H9 (cell line): ENCODE measurements around the gene KRT34. TPM values are rescaled to one million over a fixed set of nuclear protein-coding genes. Genes with fewer than 3 reads are reported as not detected.

ENCODE experiments used
- DNase-seq: peaks from one replicate; pipeline ENCODE4 v3.0.0-alpha.2; 2017
- H2AFZ ChIP-seq: one replicate; pipeline ENCODE4 v1.6.1; 2013; ENCODE audit warnings: mild to moderate bottlenecking, low read length, control low read depth, moderate library complexity
- H2AK5ac ChIP-seq: 2 replicates; pipeline ENCODE4 v1.6.1; 2013; ENCODE audit warnings: low read length, control low read depth, mixed read lengths; ENCODE audit not compliant: insufficient read length
- H2BK120ac ChIP-seq: one replicate; pipeline ENCODE4 v1.6.1; 2013; ENCODE audit warnings: low read depth, mild to moderate bottlenecking, low read length, control low read depth, inconsistent platforms; ENCODE audit not compliant: poor library complexity, severe bottlenecking
- H2BK12ac ChIP-seq: 2 replicates; pipeline ENCODE4 v1.6.1; 2013; ENCODE audit warnings: low read length, control low read depth, mixed read lengths, low read depth; ENCODE audit not compliant: insufficient read length
- H2BK15ac ChIP-seq: 2 replicates; pipeline ENCODE4 v1.6.1; 2013; ENCODE audit warnings: low read depth, low read length, control low read depth
- H2BK20ac ChIP-seq: one replicate; pipeline ENCODE4 v1.6.1; 2013; ENCODE audit warnings: low read depth, mild to moderate bottlenecking, low read length, control low read depth, inconsistent platforms; ENCODE audit not compliant: poor library complexity, severe bottlenecking
- H2BK5ac ChIP-seq: 2 replicates; pipeline ENCODE4 v1.6.1; 2013; ENCODE audit warnings: low read length, control low read depth, mixed read lengths; ENCODE audit not compliant: insufficient read length
- H3K14ac ChIP-seq: 2 replicates; pipeline ENCODE4 v1.6.1; 2013; ENCODE audit warnings: low read length, control low read depth; ENCODE audit not compliant: insufficient read depth
- H3K18ac ChIP-seq: 2 replicates; pipeline ENCODE4 v1.6.1; 2013; ENCODE audit warnings: low read depth, mild to moderate bottlenecking, mixed read lengths, low read length, control low read depth; ENCODE audit not compliant: insufficient read length
- H3K23ac ChIP-seq: 2 replicates; pipeline ENCODE4 v1.6.1; 2013; ENCODE audit warnings: low read length, control low read depth, mixed read lengths, low read depth; ENCODE audit not compliant: insufficient read length
- H3K23me2 ChIP-seq: 2 replicates; pipeline ENCODE4 v1.6.1; 2013; ENCODE audit warnings: low read depth, mild to moderate bottlenecking, mixed read lengths, low read length, control low read depth; ENCODE audit not compliant: insufficient read length, poor library complexity, severe bottlenecking
- H3K27ac ChIP-seq: 2 replicates; pipeline ENCODE4 v1.5.1; 2013; ENCODE audit warnings: low read length, control low read depth, mixed read lengths, low read depth; ENCODE audit not compliant: insufficient read length
- H3K27me3 ChIP-seq: 2 replicates; pipeline ENCODE4 v1.6.1; 2013; ENCODE audit warnings: low read length, control low read depth, inconsistent platforms; ENCODE audit not compliant: insufficient read depth
- H3K4ac ChIP-seq: 2 replicates; pipeline ENCODE4 v1.6.1; 2013; ENCODE audit warnings: low read depth, mild to moderate bottlenecking, control low read depth, inconsistent platforms, low read length, moderate library complexity
- H3K4me1 ChIP-seq: 2 replicates; pipeline ENCODE4 v1.6.1; 2013; ENCODE audit warnings: low read length, control low read depth, inconsistent platforms; ENCODE audit not compliant: insufficient read depth
- H3K4me2 ChIP-seq: 2 replicates; pipeline ENCODE4 v1.6.1; 2013; ENCODE audit warnings: low read length, control low read depth, mixed read lengths; ENCODE audit not compliant: insufficient read length, insufficient read depth
- H3K56ac ChIP-seq: 2 replicates; pipeline ENCODE4 v1.6.1; 2013; ENCODE audit warnings: low read depth, mild to moderate bottlenecking, mixed read lengths, low read length, control low read depth; ENCODE audit not compliant: insufficient read length
- H3K79me1 ChIP-seq: 2 replicates; pipeline ENCODE4 v1.6.1; 2013; ENCODE audit warnings: low read depth, mild to moderate bottlenecking, moderate library complexity, low read length, control low read depth, inconsistent platforms; ENCODE audit not compliant: insufficient read depth, poor library complexity, severe bottlenecking
- H3K79me2 ChIP-seq: 2 replicates; pipeline ENCODE4 v1.6.1; 2013; ENCODE audit warnings: low read length, control low read depth, inconsistent platforms; ENCODE audit not compliant: insufficient read depth
- H3K9ac ChIP-seq: 2 replicates; pipeline ENCODE4 v1.6.1; 2013; ENCODE audit warnings: low read length, control low read depth, mixed read lengths; ENCODE audit not compliant: insufficient read length; ENCODE audit errors: extremely low read depth
- H3K9me3 ChIP-seq: one replicate; pipeline ENCODE4 v1.6.1; 2013; ENCODE audit warnings: low read depth, low read length, inconsistent platforms; ENCODE audit not compliant: control insufficient read depth
- H3T11ph ChIP-seq: one replicate; pipeline ENCODE4 v1.6.1; 2013; ENCODE audit warnings: mild to moderate bottlenecking, low read length, control low read depth, inconsistent platforms
- H4K20me1 ChIP-seq: one replicate; pipeline ENCODE4 v1.6.1; 2013; ENCODE audit not compliant: control insufficient read depth, insufficient read length, insufficient read depth
- H4K5ac ChIP-seq: 2 replicates; pipeline ENCODE4 v1.6.1; 2013; ENCODE audit warnings: low read depth, mild to moderate bottlenecking, mixed read lengths, low read length, control low read depth; ENCODE audit not compliant: insufficient read length
- H4K8ac ChIP-seq: replicated peaks from 2 replicates; pipeline ENCODE4 v1.6.1; 2013; ENCODE audit warnings: low read length, control low read depth, mixed read lengths, low read depth; ENCODE audit not compliant: insufficient read length
- H4K91ac ChIP-seq: 2 replicates; pipeline ENCODE4 v1.6.1; 2013; ENCODE audit warnings: low read depth, mild to moderate bottlenecking, moderate library complexity, mixed read lengths, low read length, control low read depth; ENCODE audit not compliant: insufficient read length
- H3K27ac Mint-ChIP-seq, 3 experiments: 2 replicates in 2 of 3; 3 replicates in 1 of 3; pipeline ENCODE4 v1.8.0; 2020 to 2021; ENCODE audit warnings: mixed read lengths in 3 of 3, mild to moderate bottlenecking in 1 of 3, moderate library complexity in 1 of 3
- H3K27me3 Mint-ChIP-seq: 2 replicates; pipeline ENCODE4 v1.8.0; 2021; ENCODE audit warnings: low read depth, mild to moderate bottlenecking, moderate library complexity, mixed read lengths
- H3K36me3 Mint-ChIP-seq, 3 experiments: 2 replicates in 2 of 3; 3 replicates in 1 of 3; pipeline ENCODE4 v1.8.0; 2020 to 2021; ENCODE audit warnings: low read depth in 3 of 3, mixed read lengths in 3 of 3; ENCODE audit not compliant: insufficient read depth in 1 of 3
- H3K4me1 Mint-ChIP-seq, 2 experiments: 2 replicates each; pipeline ENCODE4 v1.8.0; 2020; ENCODE audit warnings: mixed read lengths in 2 of 2
- H3K4me3 Mint-ChIP-seq, 2 experiments: 2 replicates in 1 of 2; 3 replicates in 1 of 2; pipeline ENCODE4 v1.8.0; 2020 to 2021; ENCODE audit warnings: mild to moderate bottlenecking in 2 of 2, mixed read lengths in 2 of 2, moderate library complexity in 1 of 2
- H3K9me3 Mint-ChIP-seq, 2 experiments: 2 replicates in 1 of 2; 3 replicates in 1 of 2; pipeline ENCODE4 v1.8.0; 2020; ENCODE audit warnings: mild to moderate bottlenecking in 2 of 2, mixed read lengths in 2 of 2, moderate library complexity in 1 of 2
- CTCF ChIP-seq: fragments of 200-600 bp; sonication (generic); conservative IDR thresholded peaks from 3 replicates; pipeline ENCODE4 v1.8.0; 2021; ENCODE audit warnings: antibody characterized with exemption, mild to moderate bottlenecking
- WGBS: extraction: QIAGEN DNeasy Blood & Tissue Kit; methylation state at CpG from one replicate; pipeline ENCODE4 v1.1.7; 2013; ENCODE audit warnings: missing lambda C conversion rate, low lambda C conversion rate, mixed read lengths; ENCODE audit not compliant: insufficient read length; ENCODE audit errors: extremely low coverage; 5-methylcytosine and 5-hydroxymethylcytosine counted together
- total RNA-seq: library from RNA; stranded (reverse); gene quantifications from 2 replicates; pipeline ENCODE4 v1.2.1, GENCODE V29; 2021

Gene KRT34
- total RNA-seq, 1 experiment from 2014 or later, result not detected

- H3K27me3 ChIP-seq, result no peaks in the 10 kb centered on the region
- no peak overlapping the region for H3K56ac ChIP-seq
- H3K23ac ChIP-seq, result no peak overlapping the region
- no peaks in the 10 kb centered on the region for H3K79me2 ChIP-seq
- H3K79me1 ChIP-seq, result no peaks in the 10 kb centered on the region
- H3K9ac ChIP-seq, result no peak overlapping the region
- no peak for DNase-seq
- no peak overlapping the region for H2AFZ ChIP-seq
- H3K4me2 ChIP-seq, result no peak overlapping the region
- H3K14ac ChIP-seq, result no peak overlapping the region
- H3K18ac ChIP-seq, result no peak overlapping the region
- H3K9me3 ChIP-seq, result no peaks in the 10 kb centered on the region
- H3K27ac ChIP-seq, result no peak overlapping the region
- no peaks in the 10 kb centered on the region for H3K23me2 ChIP-seq
- H2BK120ac ChIP-seq, result no peak overlapping the region
- no peak overlapping the region for H3T11ph ChIP-seq
- no peak overlapping the region for H2AK5ac ChIP-seq
- Mint-ChIP-seq H3K27me3 (peaks cover 17% of the 10 kb centered on the region), H3K9me3 (peaks cover 13 to 20% of the 10 kb centered on the region in 2 experiments), H3K27ac (no peak overlapping the region), H3K4me1 (peaks cover 0 to 7% of the 10 kb centered on the region in 2 experiments; a peak in 3 of 4 replicates), H3K4me3 (no peak overlapping the region), H3K36me3 (peaks cover 2 to 19% (median 3%) of the 10 kb centered on the region in 3 experiments)
- no peak overlapping the region for H2BK5ac ChIP-seq
- no peak overlapping the region for H4K5ac ChIP-seq
- no peak overlapping the region for H2BK15ac ChIP-seq
- H4K91ac ChIP-seq, result no peak overlapping the region
- no peak for TF ChIP-seq CTCF
- no peak overlapping the region for H2BK20ac ChIP-seq
- no peaks in the 10 kb centered on the region for H4K20me1 ChIP-seq
- no peak overlapping the region for H4K8ac ChIP-seq
- WGBS, result no CpG with 5 or more reads among the region's 5 CpGs
- H3K4ac ChIP-seq, result no peak overlapping the region
- no peak overlapping the region for H2BK12ac ChIP-seq
- no peaks in the 10 kb centered on the region for H3K4me1 ChIP-seq
These were observed 43.1 kb downstream of the KRT34 start for GRCh38 chr17:41338961-41339485.
